GM13977 (cell line): ENCODE data around the gene ABHD14A.
A peak's percentile ranks its signal among the peaks of the same experiment; 100 is the strongest.

Experiments
- DNase-seq: peaks from one replicate; pipeline ENCODE4 v3.0.0; 2012; ENCODE audit warnings: low spot score
- in situ Hi-C: fragments of 300-500 bp; cut with MboI; formaldehyde crosslinking; loops from one replicate; pipeline ENCODE4 v1.12.0; 2022; ENCODE audit warnings: low sequenced_read_pairs, low pct_unique_long_range_greater_than_20kb, mixed read lengths, inconsistent platforms; ENCODE audit not compliant: unreplicated experiment
- TF ChIP-seq, protein P1 (sequence below): IDR thresholded peaks from 2 replicates; pipeline ENCODE4 v1.5.1; 2012; ENCODE audit warnings: mild to moderate bottlenecking, control low read depth; ENCODE audit not compliant: insufficient read depth; ENCODE audit errors: extremely low read depth, missing control alignments

The ABHD14A gene

DNA sequence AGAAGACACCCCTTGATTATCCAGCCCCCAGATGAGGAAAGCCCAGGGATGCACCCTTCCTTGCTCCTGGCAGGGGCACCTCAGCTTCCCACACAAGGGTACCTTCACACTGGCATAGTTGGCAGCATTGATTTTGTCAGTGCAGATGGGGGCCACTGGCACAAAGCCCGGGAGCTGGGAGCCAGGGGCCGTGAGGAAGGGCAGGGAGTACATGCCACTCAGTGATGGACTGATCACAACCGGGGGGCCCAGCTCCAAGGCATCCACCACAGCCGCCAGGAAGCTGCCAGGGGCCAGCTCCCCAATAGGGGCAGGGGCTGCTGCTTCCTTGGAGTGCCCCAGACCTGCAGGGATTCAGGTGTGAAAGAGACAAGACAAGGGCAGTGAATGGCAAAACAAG, 5.0 kb upstream of the ABHD14A start:
- in situ Hi-C loops = no loop called here
- TF ChIP-seq, protein P1, sequence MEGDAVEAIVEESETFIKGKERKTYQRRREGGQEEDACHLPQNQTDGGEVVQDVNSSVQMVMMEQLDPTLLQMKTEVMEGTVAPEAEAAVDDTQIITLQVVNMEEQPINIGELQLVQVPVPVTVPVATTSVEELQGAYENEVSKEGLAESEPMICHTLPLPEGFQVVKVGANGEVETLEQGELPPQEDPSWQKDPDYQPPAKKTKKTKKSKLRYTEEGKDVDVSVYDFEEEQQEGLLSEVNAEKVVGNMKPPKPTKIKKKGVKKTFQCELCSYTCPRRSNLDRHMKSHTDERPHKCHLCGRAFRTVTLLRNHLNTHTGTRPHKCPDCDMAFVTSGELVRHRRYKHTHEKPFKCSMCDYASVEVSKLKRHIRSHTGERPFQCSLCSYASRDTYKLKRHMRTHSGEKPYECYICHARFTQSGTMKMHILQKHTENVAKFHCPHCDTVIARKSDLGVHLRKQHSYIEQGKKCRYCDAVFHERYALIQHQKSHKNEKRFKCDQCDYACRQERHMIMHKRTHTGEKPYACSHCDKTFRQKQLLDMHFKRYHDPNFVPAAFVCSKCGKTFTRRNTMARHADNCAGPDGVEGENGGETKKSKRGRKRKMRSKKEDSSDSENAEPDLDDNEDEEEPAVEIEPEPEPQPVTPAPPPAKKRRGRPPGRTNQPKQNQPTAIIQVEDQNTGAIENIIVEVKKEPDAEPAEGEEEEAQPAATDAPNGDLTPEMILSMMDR = no peak
- DNase-seq = no peak

DNA sequence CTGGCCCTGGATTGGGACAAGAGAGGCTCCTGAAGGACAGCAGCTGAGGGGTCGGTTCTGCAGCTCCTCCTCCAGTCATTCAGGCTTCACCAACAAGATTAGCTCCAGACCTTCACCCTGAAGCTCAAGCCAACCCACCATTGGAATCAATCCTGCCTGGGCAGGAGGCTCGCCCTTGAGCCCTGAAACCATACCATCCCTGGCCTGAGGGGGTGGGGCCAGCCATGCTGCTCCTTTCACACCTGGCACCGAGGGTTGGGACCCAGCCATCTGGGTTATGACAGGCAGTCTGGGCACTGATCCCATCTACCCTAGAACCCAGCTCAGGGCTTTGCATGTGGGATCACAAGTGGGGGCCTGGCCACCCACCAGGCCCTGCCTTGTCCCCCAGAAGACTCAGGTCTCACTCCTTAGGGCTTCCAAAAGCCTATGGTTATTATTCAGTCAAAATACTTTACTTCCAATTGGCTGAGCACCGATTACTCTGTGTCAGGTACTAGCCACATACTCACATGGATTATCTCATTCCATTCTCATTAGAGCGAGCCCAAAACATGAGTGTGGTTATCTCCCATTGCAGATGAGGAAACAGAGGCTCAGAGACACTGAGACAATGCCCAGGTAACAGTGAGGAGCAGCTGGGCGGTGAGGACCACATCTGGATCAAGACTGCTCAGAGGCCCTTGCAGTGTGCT, 4.1 kb upstream of the ABHD14A start:
- in situ Hi-C loops = no loop called here
- DNase-seq = no peak

DNA sequence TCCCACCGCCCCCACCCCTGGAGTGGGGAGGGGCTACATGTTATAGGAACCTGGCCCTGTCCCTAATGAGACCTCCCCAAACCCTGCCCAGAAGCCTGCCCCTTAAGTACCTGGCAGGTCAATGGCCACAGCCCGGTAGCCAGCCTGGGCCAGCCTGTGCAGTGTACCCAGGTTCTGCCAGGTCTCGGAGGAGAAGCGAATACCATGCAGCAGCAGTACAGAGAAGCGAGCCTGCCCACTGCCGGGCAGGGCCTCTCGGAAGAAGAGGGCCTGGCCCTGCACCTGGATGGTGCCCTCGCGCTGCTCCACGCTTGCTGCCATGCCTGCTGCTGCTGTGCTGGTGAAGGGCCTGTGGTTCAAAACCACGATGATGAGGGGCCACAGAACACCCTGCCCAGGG, 3.5 kb upstream of the ABHD14A start:
- no peak for DNase-seq
- TF ChIP-seq, protein P1 = no peak
- in situ Hi-C loops = no loop called here

More for the DNA sequence above, 4.1 kb upstream of the ABHD14A start:
- TF ChIP-seq, protein P1 = no peak

DNA sequence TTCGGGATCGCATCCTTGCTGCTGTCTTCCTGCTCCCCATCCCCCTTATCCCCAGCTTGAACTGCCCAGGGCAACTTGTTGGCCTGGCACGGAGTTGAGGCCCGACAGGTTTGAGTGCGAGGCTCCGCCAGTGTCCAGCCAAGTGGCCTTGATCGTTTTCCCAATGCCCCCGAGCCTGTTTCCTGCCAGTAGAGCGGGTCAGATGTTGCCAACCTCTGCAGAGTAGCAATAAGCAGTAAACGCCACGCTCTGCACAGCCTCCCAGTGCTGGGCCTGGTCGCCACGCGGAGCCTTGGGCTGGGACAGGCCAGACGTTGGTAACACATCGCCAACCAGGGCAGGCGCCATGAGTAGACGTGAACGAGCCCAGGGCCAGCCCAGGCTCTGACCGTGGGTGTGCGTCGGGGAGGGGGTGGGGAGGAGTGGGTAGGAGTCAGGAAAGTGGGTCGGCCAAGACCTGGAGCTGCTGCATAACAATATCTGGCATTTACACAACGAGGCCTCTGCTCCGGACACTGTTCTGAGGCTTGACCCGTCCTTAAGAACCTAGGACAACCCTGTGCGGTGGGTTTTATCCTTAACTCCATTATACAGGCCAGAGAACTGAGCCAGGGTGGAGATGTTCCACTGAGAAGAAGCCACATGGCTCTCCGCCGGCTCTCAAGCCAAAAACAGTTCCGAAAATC, 444 bp upstream of the ABHD14A start:
- in situ Hi-C loops = no loop called here

DNA sequence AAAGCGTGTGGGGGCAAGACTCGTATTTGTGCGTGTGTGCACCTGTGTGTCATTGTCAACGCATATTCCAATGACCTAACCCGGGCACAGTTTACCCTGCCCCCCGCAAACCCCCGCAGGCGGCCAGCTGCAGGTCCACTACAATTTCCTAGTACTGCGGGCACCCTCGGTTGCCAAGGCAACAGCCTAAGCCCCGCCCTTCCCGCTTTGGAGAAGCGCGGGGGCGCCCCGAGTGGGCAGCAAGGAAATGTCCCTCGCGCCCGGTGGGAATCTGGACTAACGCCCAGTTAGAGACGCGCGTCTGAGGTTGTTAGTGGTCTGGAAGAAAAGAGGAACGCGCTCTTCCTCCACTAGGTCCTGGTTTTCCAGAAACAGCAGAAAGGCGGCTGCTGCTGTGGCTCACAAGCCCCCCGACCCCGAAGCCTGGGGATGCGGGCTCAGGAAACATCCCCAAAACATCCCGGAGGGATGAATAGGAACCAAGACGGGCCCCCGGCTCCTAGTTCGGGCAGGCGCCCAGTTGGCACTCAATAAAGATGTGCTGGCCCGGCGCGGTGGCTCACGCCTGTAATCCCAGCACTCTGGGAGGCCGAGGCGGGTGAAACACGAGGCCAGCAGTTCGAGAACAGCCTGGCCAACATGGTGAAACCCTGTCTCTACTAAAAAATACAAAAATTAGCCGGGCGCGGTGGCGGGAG, 1.1 kb downstream of the ABHD14A start:
- TF ChIP-seq, protein P1 = peak; percentile 25
- in situ Hi-C loops = no loop called here
- no peak for DNase-seq

More for the DNA sequence above, 444 bp upstream of the ABHD14A start:
- no peak for DNase-seq
- TF ChIP-seq, protein P1 = peak; percentile 6

DNA sequence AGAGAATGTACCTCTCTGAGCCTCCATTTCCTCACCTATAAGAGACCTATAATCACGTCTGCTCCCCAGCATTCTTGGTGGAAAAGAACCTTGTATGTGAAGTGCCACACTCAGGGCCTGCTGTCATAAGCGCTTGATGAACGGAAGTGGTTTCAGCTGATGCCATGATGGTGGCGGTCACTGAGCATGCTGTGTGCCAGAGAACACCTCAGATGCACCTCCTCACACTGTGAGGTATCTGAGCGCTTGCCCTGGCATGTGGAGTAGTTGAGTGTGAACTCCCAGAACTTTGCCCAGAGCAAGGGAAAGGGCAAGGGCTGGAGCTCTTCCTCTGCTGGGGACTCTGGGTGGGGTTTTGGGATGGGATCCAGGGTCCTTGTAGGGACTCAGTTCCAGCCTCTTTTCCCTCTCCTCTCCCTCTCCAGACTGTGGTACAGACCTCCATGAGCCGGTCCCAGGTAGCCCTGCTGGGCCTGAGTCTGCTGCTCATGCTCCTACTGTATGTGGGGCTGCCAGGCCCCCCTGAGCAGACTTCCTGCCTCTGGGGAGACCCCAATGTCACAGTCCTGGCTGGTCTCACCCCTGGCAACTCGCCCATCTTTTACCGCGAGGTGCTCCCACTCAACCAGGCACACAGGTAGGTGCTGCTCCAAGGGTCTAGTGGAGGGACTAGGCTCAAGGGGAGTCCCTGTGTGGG, 2.7 kb downstream of the ABHD14A start:
- TF ChIP-seq, protein P1 = no peak
- no peak for DNase-seq
- in situ Hi-C loops = no loop called here
